H1 (cell line): ENCODE results near the gene ANKS1B. TPM values are rescaled to one million over a fixed set of nuclear protein-coding genes. Genes with fewer than 3 reads are reported as not detected.

Source experiments
- CTCF ChIA-PET: fragments of 300-600 bp; sonication (Branson Sonifier 250); formaldehyde crosslinking; loops from one replicate; lab custom pipeline; 2021; ENCODE audit not compliant: partially characterized antibody; lab: Charles Lee
- POLR2A ChIA-PET: fragments of 300-600 bp; sonication (Branson Sonifier 250); formaldehyde crosslinking; loops from one replicate; lab custom pipeline; 2021; ENCODE audit warnings: inconsistent platforms; ENCODE audit not compliant: partially characterized antibody; lab: Charles Lee
- DNase-seq, 2 experiments: peaks; one replicate each; pipeline versions ENCODE4 v3.0.0 to v3.0.0-alpha.2; 2010 to 2022; ENCODE audit warnings: low spot score in 2 of 2, low read depth in 1 of 2, mixed read lengths in 1 of 2
- FAIRE-seq: peaks from 2 replicates; lab custom pipeline; 2011; peaks lifted over from hg19 to GRCh38; lab: Jason Lieb, UNC
- H2AFZ ChIP-seq: 2 replicates; pipeline ENCODE4 v1.8.1; 2012; ENCODE audit warnings: low read length, inconsistent platforms
- H2AK5ac ChIP-seq: 2 replicates; pipeline ENCODE4 v1.6.1; 2013; ENCODE audit warnings: low read depth, low read length
- H2BK120ac ChIP-seq: replicated peaks from 2 replicates; pipeline ENCODE3; 2013; ENCODE audit warnings: low read depth, low read length, inconsistent platforms
- H2BK12ac ChIP-seq: 2 replicates; pipeline ENCODE4 v1.6.1; 2013; ENCODE audit warnings: low read depth, low read length
- H2BK15ac ChIP-seq: 2 replicates; pipeline ENCODE4 v1.6.1; 2013; ENCODE audit warnings: low read length
- H2BK20ac ChIP-seq: 2 replicates; pipeline ENCODE4 v1.6.1; 2013; ENCODE audit warnings: low read length
- H2BK5ac ChIP-seq: 2 replicates; pipeline ENCODE4 v1.6.1; 2013; ENCODE audit warnings: low read depth, low read length
- H3K14ac ChIP-seq: 2 replicates; pipeline ENCODE4 v1.6.1; 2013; ENCODE audit warnings: inconsistent platforms; ENCODE audit not compliant: insufficient read length
- H3K18ac ChIP-seq: 2 replicates; pipeline ENCODE4 v1.6.1; 2013; ENCODE audit warnings: low read length; ENCODE audit errors: extremely low read depth
- H3K23ac ChIP-seq: 2 replicates; pipeline ENCODE4 v1.6.1; 2013; ENCODE audit warnings: inconsistent platforms; ENCODE audit not compliant: insufficient read length
- H3K23me2 ChIP-seq: 2 replicates; pipeline ENCODE4 v1.6.1; 2013; ENCODE audit warnings: low read depth, low read length
- H3K27ac ChIP-seq: 2 replicates; pipeline ENCODE4 v1.6.1; 2011; ENCODE audit warnings: low read depth, low read length, inconsistent platforms
- H3K27me3 ChIP-seq, 4 experiments: replicated peaks in 1 of 4; 1 replicate in 1 of 4; 2 replicates in 3 of 4; pipeline versions ENCODE4 v1.6.1 to v1.8.1; 2011 to 2013; ENCODE audit warnings: low read length in 3 of 4, mild to moderate bottlenecking in 3 of 4, inconsistent platforms in 2 of 4, mixed read lengths in 2 of 4, moderate library complexity in 1 of 4; ENCODE audit not compliant: control insufficient read depth in 3 of 4, insufficient read depth in 3 of 4; ENCODE audit errors: extremely low read depth in 1 of 4
- H3K36me3 ChIP-seq, 4 experiments: 2 replicates each; pipeline versions ENCODE4 v1.6.1 to v1.8.1; 2011 to 2013; ENCODE audit warnings: mild to moderate bottlenecking in 4 of 4, low read length in 3 of 4, moderate library complexity in 2 of 4, control low read depth in 1 of 4, inconsistent platforms in 1 of 4; ENCODE audit not compliant: insufficient read depth in 4 of 4, control insufficient read depth in 2 of 4
- H3K4ac ChIP-seq: replicated peaks from 2 replicates; pipeline ENCODE3; 2013; ENCODE audit warnings: low read length, low read depth, mixed read lengths, inconsistent platforms; ENCODE audit not compliant: insufficient read length
- H3K4me1 ChIP-seq, 4 experiments: replicated peaks in 1 of 4; 1 replicate in 1 of 4; 2 replicates in 3 of 4; pipeline versions ENCODE4 v1.6.1 to v1.8.1; 2011 to 2013; ENCODE audit warnings: low read length in 3 of 4, inconsistent platforms in 2 of 4, mixed read lengths in 1 of 4; ENCODE audit not compliant: insufficient read depth in 4 of 4, control insufficient read depth in 3 of 4
- H3K4me2 ChIP-seq, 2 experiments: 2 replicates each; pipeline versions ENCODE4 v1.6.1 to v1.8.1; 2011 to 2013; ENCODE audit warnings: low read depth in 2 of 2, low read length in 2 of 2, control low read depth in 1 of 2, inconsistent platforms in 1 of 2, mild to moderate bottlenecking in 1 of 2; ENCODE audit not compliant: insufficient read depth in 1 of 2
- H3K4me3 ChIP-seq, 4 experiments: fragments of 200-600, 300-600 bp in 1 of 4; sonication (generic), shearing (Covaris generic), sonication (Bioruptor Twin) in 1 of 4; 2 replicates each; pipeline versions ENCODE4 v1.5.1 to v1.8.1; 2011 to 2016; ENCODE audit warnings: low read length in 4 of 4, low read depth in 3 of 4, control low read depth in 2 of 4, inconsistent platforms in 2 of 4, mild to moderate bottlenecking in 2 of 4, mixed read lengths in 1 of 4, moderate library complexity in 1 of 4; ENCODE audit not compliant: insufficient read depth in 2 of 4; ENCODE audit errors: extremely low read depth in 1 of 4
- H3K56ac ChIP-seq: replicated peaks from 2 replicates; pipeline ENCODE3; 2013; ENCODE audit warnings: low read depth, mild to moderate bottlenecking, mixed read lengths, low read length, inconsistent platforms; ENCODE audit not compliant: insufficient read length
- H3K79me1 ChIP-seq: 2 replicates; pipeline ENCODE4 v1.6.1; 2013; ENCODE audit warnings: low read depth, low read length, control low read depth
- H3K79me2 ChIP-seq, 2 experiments: 2 replicates each; pipeline versions ENCODE4 v1.6.1 to v1.8.1; 2012 to 2013; ENCODE audit warnings: low read length in 2 of 2, mild to moderate bottlenecking in 2 of 2, inconsistent platforms in 1 of 2; ENCODE audit not compliant: insufficient read depth in 2 of 2, control insufficient read depth in 1 of 2
- H3K9ac ChIP-seq, 4 experiments: replicated peaks in 1 of 4; 1 replicate in 1 of 4; 2 replicates in 3 of 4; pipeline versions ENCODE4 v1.6.1 to v1.8.1; 2011 to 2013; ENCODE audit warnings: low read depth in 3 of 4, low read length in 3 of 4, control low read depth in 2 of 4, mild to moderate bottlenecking in 2 of 4, moderate library complexity in 2 of 4, inconsistent platforms in 1 of 4; ENCODE audit errors: extremely low read depth in 1 of 4
- H3K9me3 ChIP-seq, 2 experiments: 2 replicates each; pipeline versions ENCODE4 v1.6.1 to v1.8.1; 2012 to 2013; ENCODE audit warnings: mild to moderate bottlenecking in 2 of 2, moderate library complexity in 2 of 2, control low read depth in 1 of 2, inconsistent platforms in 1 of 2, low read depth in 1 of 2, low read length in 1 of 2, mixed read lengths in 1 of 2; ENCODE audit not compliant: insufficient read depth in 2 of 2
- H4K20me1 ChIP-seq, 2 experiments: replicated peaks in 1 of 2; 2 replicates each; pipeline versions ENCODE3 to v1.8.1; 2011 to 2013; ENCODE audit warnings: inconsistent platforms in 2 of 2, low read length in 2 of 2, mild to moderate bottlenecking in 1 of 2; ENCODE audit not compliant: insufficient read depth in 2 of 2, control insufficient read depth in 1 of 2
- H4K5ac ChIP-seq: 2 replicates; pipeline ENCODE4 v1.6.1; 2013; ENCODE audit warnings: low read length, low read depth, mixed read lengths, inconsistent platforms; ENCODE audit not compliant: insufficient read length
- H4K8ac ChIP-seq: 2 replicates; pipeline ENCODE4 v1.8.0; 2013; ENCODE audit warnings: mild to moderate bottlenecking, moderate library complexity, low read length, inconsistent platforms; ENCODE audit not compliant: insufficient read depth; ENCODE audit errors: extremely low read depth
- H4K91ac ChIP-seq: replicated peaks from 2 replicates; pipeline ENCODE3; 2013; ENCODE audit warnings: low read length, mixed read lengths, inconsistent platforms; ENCODE audit not compliant: insufficient read length
- CTCF ChIP-seq, 3 experiments: IDR thresholded peaks; 1 replicate in 2 of 3; 2 replicates in 1 of 3; pipeline versions ENCODE4 v1.5.1 to v1.6.1; 2011; ENCODE audit warnings: low read length in 3 of 3, mild to moderate bottlenecking in 3 of 3, inconsistent platforms in 2 of 3, low read depth in 1 of 3, moderate library complexity in 1 of 3; ENCODE audit not compliant: insufficient read depth in 1 of 3; ENCODE audit errors: control extremely low read depth in 1 of 3
- E2F6 ChIP-seq: IDR thresholded peaks from 2 replicates; pipeline ENCODE4 v1.6.1; 2012; ENCODE audit warnings: inconsistent platforms
- GABPA ChIP-seq: IDR thresholded peaks from 2 replicates; pipeline ENCODE4 v1.6.1; 2011; ENCODE audit warnings: mild to moderate bottlenecking, low read length, moderate library complexity, borderline replicate concordance; ENCODE audit not compliant: insufficient read depth
- MAFK ChIP-seq: IDR thresholded peaks from 2 replicates; pipeline ENCODE4 v1.6.1; 2012; ENCODE audit warnings: low read depth, mild to moderate bottlenecking, improper control_type of control experiment, low read length
- RAD21 ChIP-seq, 2 experiments: IDR thresholded peaks in 1 of 2; conservative IDR thresholded peaks in 1 of 2; 2 replicates each; pipeline ENCODE4 v1.6.1; 2011; ENCODE audit warnings: low read depth in 2 of 2, low read length in 2 of 2, improper control_type of control experiment in 1 of 2, inconsistent platforms in 1 of 2, mild to moderate bottlenecking in 1 of 2, moderate library complexity in 1 of 2
- SIN3A ChIP-seq, 2 experiments: IDR thresholded peaks in 1 of 2; conservative IDR thresholded peaks in 1 of 2; 2 replicates each; pipeline ENCODE4 v1.6.1; 2011 to 2012; ENCODE audit warnings: low read length in 2 of 2, improper control_type of control experiment in 1 of 2, low read depth in 1 of 2, mild to moderate bottlenecking in 1 of 2
- TAF7 ChIP-seq: optimal IDR thresholded peaks from 2 replicates; pipeline ENCODE3; 2011; ENCODE audit warnings: low read depth, mild to moderate bottlenecking, inconsistent platforms, low read length, moderate library complexity, borderline replicate concordance
- TEAD4 ChIP-seq: IDR thresholded peaks from 2 replicates; pipeline ENCODE4 v1.6.1; 2012; ENCODE audit warnings: low read depth, low read length, inconsistent platforms, mixed read lengths
- WGBS, 2 experiments: shearing (Covaris generic) in 1 of 2; methylation state at CpG; one replicate each; pipeline versions ENCODE4 v1.1.6 to v1.1.7; 2013 to 2015; ENCODE audit warnings: low lambda C conversion rate in 2 of 2, mixed read lengths in 2 of 2, inconsistent platforms in 1 of 2, low coverage in 1 of 2, missing lambda C conversion rate in 1 of 2; ENCODE audit not compliant: insufficient replicate concordance in 2 of 2, insufficient coverage in 1 of 2, insufficient read length in 1 of 2; ENCODE audit errors: extremely low coverage in 1 of 2, missing lambda C conversion rate in 1 of 2; 5-methylcytosine and 5-hydroxymethylcytosine counted together
- polyA plus RNA-seq, 7 experiments: library from polyadenylated mRNA; depleted of rRNA in 3 of 7; stranded (reverse) in 5 of 7; unstranded in 2 of 7; fragments of >200 nt in 5 of 7; fragments of 200-250 nt in 2 of 7; gene quantifications; 1 replicate in 5 of 7; 2 replicates in 1 of 7; 4 replicates in 1 of 7; pipeline versions ENCODE4 v1.2.1 to v1.2.3, GENCODE V29; 2011 to 2013; ENCODE audit warnings: missing spikeins in 2 of 7, mixed read lengths in 2 of 7
- total RNA-seq: library from RNA; stranded (reverse); fragmentation: NEBNext Ultra II Directional; extraction: Animal tissue kit (Norgen Biotek cat#: 25700); gene quantifications from 2 replicates; pipeline ENCODE4 v1.2.1, GENCODE V29; 2021

ANKS1B gene
- total and polyA plus RNA-seq, 2 of the 8 experiments (the other 6 are each of a cell fraction or from before 2014, with no cell fraction given): 2.7 to 6.1 TPM

- Histone ChIP-seq H3K36me3 (no peaks in the 10 kb centered on the region), H2BK15ac (no peak overlapping the region), H3K27me3 (no peaks in the 10 kb centered on the region), H3K23me2 (no peaks in the 10 kb centered on the region), H3K9ac (no peak overlapping the region), H3K4ac (no peak overlapping the region), H4K20me1 (no peaks in the 10 kb centered on the region), H3K4me3 (no peak overlapping the region), H2BK5ac (no peak overlapping the region), H3K27ac (no peak overlapping the region), H2BK20ac (no peak overlapping the region), H4K8ac (no peak overlapping the region), H3K4me1 (no peaks in the 10 kb centered on the region), H3K18ac (no peak overlapping the region), H3K79me1 (no peaks in the 10 kb centered on the region), H2BK120ac (no peak overlapping the region), H4K91ac (no peak overlapping the region), H2BK12ac (no peak overlapping the region), H3K14ac (no peak overlapping the region), H3K4me2 (no peak overlapping the region), H4K5ac (no peak overlapping the region), H2AK5ac (no peak overlapping the region), H3K9me3 (no peaks in the 10 kb centered on the region), H3K79me2 (no peaks in the 10 kb centered on the region), H2AFZ (no peak overlapping the region), H3K56ac (no peak overlapping the region), H3K23ac (no peak overlapping the region)
- ChIA-PET CTCF (interaction anchor here (0.6 to 5.8 kb wide), 54 partner anchors 11 to 1683 kb away, joined by 3 to 62 read pairs (median 4); no protein-coding TSS in a partner anchor), POLR2A (no interaction called here)
- WGBS, 2 experiments: 70% methylated on average over 2 of the region's 2 CpGs; no CpG with 5 or more reads in 1 of the 2 experiments
- FAIRE-seq (peak; percentile 96), DNase-seq (peak; percentile 47 to 73)
- TF ChIP-seq SIN3A (conservative IDR thresholded peaks at IDR 0.05 in 1 of 2, IDR thresholded peaks at IDR 0.05 in 1 of 2; ENCODE audit: low read depth in 1 of 2, low read length in 2 of 2) (no peak), CTCF (IDR thresholded peaks at IDR 0.05; ENCODE audit: control extremely low read depth in 1 of 3, insufficient read depth in 1 of 3, low read depth in 1 of 3, low read length in 3 of 3) (peak; percentile 64 to 85 (median 82)), TEAD4 (peak; percentile 43; the same call in 1 of the 2 replicates), RAD21 (IDR thresholded peaks at IDR 0.05 in 1 of 2, conservative IDR thresholded peaks at IDR 0.05 in 1 of 2; ENCODE audit: low read depth in 2 of 2, low read length in 2 of 2) (peak; percentile 99), E2F6 (no peak), TAF7 (no peak), MAFK (no peak), GABPA (no peak)
These were observed 941.3 kb downstream of the ANKS1B start for GRCh38 chr12:99043319-99043914.
